AG04449 (cell line): ENCODE data around the gene MBNL2.

Experiments used
- CTCF ChIA-PET: fragments of 350-600 bp; formaldehyde crosslinking; extraction: SDS; loops from one replicate; lab custom pipeline; 2021; ENCODE audit warnings: antibody characterized with exemption; lab: Yijun Ruan, JAX
- POLR2A ChIA-PET: fragments of 400-600, 350-600 bp; formaldehyde crosslinking; extraction: SDS; loops from one replicate; lab custom pipeline; 2020; ENCODE audit warnings: antibody characterized with exemption, inconsistent platforms; lab: Yijun Ruan, JAX
- DNase-seq: peaks from one replicate; pipeline ENCODE4 v3.0.0-alpha.2; 2010; ENCODE audit warnings: low read depth, low spot score
- H3K4me3 ChIP-seq: 2 replicates; pipeline ENCODE4 v1.5.1; 2011; ENCODE audit warnings: low read depth, mild to moderate bottlenecking, control low read depth, low read length
- TF ChIP-seq, protein P1 (sequence below): IDR thresholded peaks from one replicate; pipeline ENCODE4 v1.5.1; 2011; ENCODE audit warnings: mild to moderate bottlenecking, moderate library complexity, low read length, control low read depth, inconsistent platforms; ENCODE audit not compliant: insufficient read depth; ENCODE audit errors: missing control alignments

The MBNL2 gene

DNA sequence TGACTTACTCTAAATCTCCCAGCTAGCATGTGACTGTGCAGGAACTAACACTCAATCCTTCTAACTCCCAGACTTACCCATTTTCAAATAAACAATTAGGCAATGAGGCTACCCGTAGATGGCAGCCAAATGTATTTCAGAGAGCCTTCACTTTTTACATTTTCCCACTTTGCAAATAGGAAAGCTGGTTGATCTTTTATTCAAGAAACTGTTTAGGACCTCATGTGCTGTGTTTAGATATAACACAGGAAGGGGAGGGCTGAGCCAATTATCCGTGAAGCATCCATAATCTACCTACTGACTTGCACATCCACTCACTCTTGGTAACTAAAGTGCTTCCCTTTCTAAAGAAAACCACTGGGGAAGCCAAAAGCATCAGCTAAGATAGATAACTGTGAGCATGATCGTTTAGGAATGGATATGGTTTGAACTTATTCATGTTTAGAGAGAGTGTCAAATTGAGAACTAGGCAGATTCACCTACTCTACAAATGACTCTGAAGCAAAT lies 33.4 kb downstream of the MBNL2 start:
- TF ChIP-seq, protein P1, sequence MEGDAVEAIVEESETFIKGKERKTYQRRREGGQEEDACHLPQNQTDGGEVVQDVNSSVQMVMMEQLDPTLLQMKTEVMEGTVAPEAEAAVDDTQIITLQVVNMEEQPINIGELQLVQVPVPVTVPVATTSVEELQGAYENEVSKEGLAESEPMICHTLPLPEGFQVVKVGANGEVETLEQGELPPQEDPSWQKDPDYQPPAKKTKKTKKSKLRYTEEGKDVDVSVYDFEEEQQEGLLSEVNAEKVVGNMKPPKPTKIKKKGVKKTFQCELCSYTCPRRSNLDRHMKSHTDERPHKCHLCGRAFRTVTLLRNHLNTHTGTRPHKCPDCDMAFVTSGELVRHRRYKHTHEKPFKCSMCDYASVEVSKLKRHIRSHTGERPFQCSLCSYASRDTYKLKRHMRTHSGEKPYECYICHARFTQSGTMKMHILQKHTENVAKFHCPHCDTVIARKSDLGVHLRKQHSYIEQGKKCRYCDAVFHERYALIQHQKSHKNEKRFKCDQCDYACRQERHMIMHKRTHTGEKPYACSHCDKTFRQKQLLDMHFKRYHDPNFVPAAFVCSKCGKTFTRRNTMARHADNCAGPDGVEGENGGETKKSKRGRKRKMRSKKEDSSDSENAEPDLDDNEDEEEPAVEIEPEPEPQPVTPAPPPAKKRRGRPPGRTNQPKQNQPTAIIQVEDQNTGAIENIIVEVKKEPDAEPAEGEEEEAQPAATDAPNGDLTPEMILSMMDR, result no peak
- DNase-seq, result no peak
- POLR2A ChIA-PET, result no interaction called here
- no peak overlapping the region for H3K4me3 ChIP-seq
- CTCF ChIA-PET, result interaction anchor here (1.2 to 1.3 kb wide), 2 partner anchors 15 to 89 kb away, joined by 3 to 5 read pairs; no protein-coding TSS in a partner anchor

DNA sequence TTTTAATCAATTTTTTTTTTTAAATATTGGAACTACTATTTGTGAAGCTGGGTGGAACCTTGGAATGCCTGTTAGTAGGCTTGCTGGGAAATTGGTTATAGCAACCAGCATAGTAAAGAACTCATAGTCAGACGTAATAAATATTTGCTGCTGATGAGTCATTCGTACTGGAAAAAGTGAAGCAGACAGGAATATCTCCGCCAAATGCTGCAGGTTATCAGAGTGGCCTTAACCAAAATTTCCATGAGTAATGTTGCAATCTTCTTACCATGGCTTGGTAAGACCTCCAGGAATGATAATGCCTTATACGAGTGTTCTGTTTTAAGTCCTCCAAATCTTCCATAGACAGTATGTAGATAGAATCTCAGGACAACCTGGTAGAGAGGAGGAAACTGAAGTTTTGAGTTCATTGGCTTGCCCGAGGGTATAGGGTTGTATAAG lies 34.2 kb downstream of the MBNL2 start:
- no peak overlapping the region for H3K4me3 ChIP-seq
- CTCF ChIA-PET, result interaction anchor here (1.2 kb wide), 1 partner anchor 16 kb away, joined by 3 read pairs; no protein-coding TSS in a partner anchor
- TF ChIP-seq, protein P1, result no peak
- POLR2A ChIA-PET, result interaction anchor here (1.2 kb wide), 1 partner anchor 24 kb away, joined by 3 read pairs; no protein-coding TSS in a partner anchor
- DNase-seq, result peak; percentile 94

DNA sequence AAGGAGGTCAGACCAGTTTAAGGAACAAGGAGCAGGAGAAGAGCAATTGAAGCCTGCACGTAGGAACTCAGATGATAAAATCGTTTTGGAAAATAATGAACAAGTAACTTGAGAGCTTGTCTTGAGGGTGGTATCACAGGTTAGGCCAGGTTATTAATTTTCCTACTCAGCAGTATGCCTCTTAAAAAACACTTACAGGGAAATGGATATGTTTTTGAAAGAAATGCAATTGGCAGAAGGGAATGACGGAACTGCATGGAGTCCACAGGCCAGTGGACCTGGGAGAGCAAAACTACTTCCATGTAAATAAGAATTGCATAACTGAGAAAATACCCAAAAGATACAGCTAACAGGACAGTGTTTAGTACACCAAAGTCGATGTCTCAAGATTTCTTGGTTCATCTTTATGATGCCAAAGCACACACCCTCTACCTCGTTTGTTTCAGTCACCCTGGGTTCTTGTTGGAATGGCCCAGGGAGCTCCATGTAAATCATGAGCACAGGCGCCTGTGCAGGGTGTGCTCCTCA lies 35.2 kb downstream of the MBNL2 start:
- CTCF ChIA-PET, result interaction anchor here (0.6 to 1.3 kb wide), 5 partner anchors 11 to 109 kb away, joined by 3 to 6 read pairs (median 4); no protein-coding TSS in a partner anchor

DNA sequence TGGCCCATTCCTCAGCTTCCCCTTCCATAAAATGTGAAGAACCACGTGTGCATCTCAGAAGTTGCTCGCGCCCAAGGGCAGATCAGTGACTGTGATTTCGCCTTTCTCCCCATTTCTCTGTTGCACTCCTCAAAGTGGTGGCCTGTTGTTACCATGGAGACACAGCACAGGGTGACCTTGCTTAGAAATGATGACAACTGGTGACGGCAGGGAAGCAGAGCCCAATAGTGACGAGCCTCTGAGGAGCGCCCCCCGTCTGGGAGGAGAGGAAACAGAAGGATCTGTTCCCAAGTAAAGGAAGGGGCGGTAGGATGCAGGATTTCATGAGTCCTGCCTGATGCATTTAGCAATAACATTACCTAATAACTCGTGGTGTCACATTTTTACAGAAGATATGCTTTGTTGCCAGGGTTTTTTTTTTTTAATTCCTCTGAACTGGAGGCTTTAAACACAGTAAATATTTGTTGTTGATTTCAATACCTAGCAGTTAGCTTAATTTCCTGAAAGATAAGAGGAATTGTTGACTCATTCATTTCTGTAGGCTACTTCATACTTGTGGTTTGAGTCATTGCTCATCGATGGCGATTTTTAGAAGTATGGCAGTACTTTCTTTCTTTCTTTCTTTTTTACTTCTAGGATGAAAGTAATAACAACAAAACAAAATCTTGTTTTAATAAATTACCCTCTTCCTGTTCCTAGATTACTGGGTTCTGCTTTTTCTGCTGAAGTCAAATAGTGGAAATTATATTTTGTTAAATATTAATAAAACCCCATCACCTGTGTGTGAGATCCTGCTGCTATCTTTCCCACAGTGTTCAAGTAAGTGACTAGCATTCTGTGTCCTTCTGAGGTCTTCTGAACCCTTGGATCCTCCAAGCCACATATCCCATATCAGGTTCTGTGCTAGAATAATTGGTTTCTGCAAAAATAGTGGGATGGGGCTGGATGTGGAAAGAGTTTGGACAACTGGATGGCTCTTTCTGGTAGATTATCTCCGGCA lies 36.0 kb downstream of the MBNL2 start:
- ChIA-PET CTCF (interaction anchor here (0.6 to 1.3 kb wide), 6 partner anchors 10 to 108 kb away, joined by 3 to 6 read pairs (median 4); no protein-coding TSS in a partner anchor), POLR2A (interaction anchor here (1.0 to 1.3 kb wide), 3 partner anchors 18 to 34 kb away, joined by 3 to 4 read pairs (median 4); no protein-coding TSS in a partner anchor)
- H3K4me3 ChIP-seq, result no peak overlapping the region
- TF ChIP-seq, protein P1, result no peak
- peak; percentile 54 for DNase-seq

More for the DNA sequence above, 35.2 kb downstream of the MBNL2 start:
- TF ChIP-seq, protein P1, result no peak
- H3K4me3 ChIP-seq, result no peak overlapping the region
- no peak for DNase-seq
- POLR2A ChIA-PET, result interaction anchor here (1.2 kb wide), 1 partner anchor 25 kb away, joined by 3 read pairs; no protein-coding TSS in a partner anchor

DNA sequence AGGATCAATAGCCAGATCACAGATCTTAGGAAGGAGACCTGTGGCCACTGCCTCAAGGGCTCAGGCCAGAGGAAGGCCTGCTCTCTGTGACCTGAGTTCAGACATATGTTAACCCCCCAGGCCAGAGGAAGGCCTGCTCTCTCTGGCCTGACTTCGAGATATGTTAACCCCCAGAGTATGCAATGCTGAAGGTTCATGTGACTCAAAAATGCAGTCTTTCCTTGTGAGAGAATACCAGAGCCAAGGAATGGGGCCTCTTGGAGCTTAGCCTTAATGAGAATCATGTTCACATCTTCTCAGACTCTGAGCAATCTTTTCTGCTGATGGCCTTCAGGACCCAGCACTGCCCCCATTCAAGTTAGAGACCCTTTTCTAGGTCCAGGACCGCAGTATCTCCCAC lies 36.7 kb downstream of the MBNL2 start:
- TF ChIP-seq, protein P1, result no peak
- CTCF ChIA-PET, result interaction anchor here (1.3 kb wide), 1 partner anchor 46 kb away, joined by 3 read pairs; no protein-coding TSS in a partner anchor
- H3K4me3 ChIP-seq, result no peak overlapping the region
- peak; percentile 56 for DNase-seq
- POLR2A ChIA-PET, result interaction anchor here (1.0 to 1.3 kb wide), 2 partner anchors 17 to 35 kb away, joined by 4 read pairs; no protein-coding TSS in a partner anchor
